Ishikawa (cell line): Measurements from ENCODE around the gene UTP14A.

Experiments
- CEBPB ChIP-seq: IDR thresholded peaks from 2 replicates; pipeline ENCODE4 v1.6.1; 2012
- CREB1 ChIP-seq: IDR thresholded peaks from 2 replicates; pipeline ENCODE4 v1.6.1; 2012; ENCODE audit warnings: low read depth
- EGR1 ChIP-seq: IDR thresholded peaks from 2 replicates; pipeline ENCODE4 v1.6.1; 2012
- EP300 ChIP-seq: IDR thresholded peaks from 2 replicates; pipeline ENCODE4 v1.6.1; 2012; ENCODE audit warnings: borderline replicate concordance
- FOXM1 ChIP-seq: IDR thresholded peaks from 2 replicates; pipeline ENCODE4 v1.6.1; 2012; ENCODE audit warnings: low read depth, borderline replicate concordance
- MAX ChIP-seq: IDR thresholded peaks from 2 replicates; pipeline ENCODE4 v1.6.1; 2012
- NFIC ChIP-seq: IDR thresholded peaks from 2 replicates; pipeline ENCODE4 v1.6.1; 2012
- RAD21 ChIP-seq: IDR thresholded peaks from 2 replicates; pipeline ENCODE4 v1.6.1; 2012; ENCODE audit warnings: low read depth
- REST ChIP-seq: IDR thresholded peaks from 2 replicates; pipeline ENCODE4 v1.6.1; 2012; ENCODE audit warnings: low read depth, mild to moderate bottlenecking
- TAF1 ChIP-seq: IDR thresholded peaks from 2 replicates; pipeline ENCODE4 v1.6.1; 2012; ENCODE audit warnings: low read depth, mild to moderate bottlenecking
- TCF12 ChIP-seq: IDR thresholded peaks from 2 replicates; pipeline ENCODE4 v1.6.1; 2012; ENCODE audit warnings: low read depth
- TEAD4 ChIP-seq: IDR thresholded peaks from 2 replicates; pipeline ENCODE4 v1.6.1; 2012
- USF1 ChIP-seq: IDR thresholded peaks from 2 replicates; pipeline ENCODE4 v1.6.1; 2012
- YY1 ChIP-seq: IDR thresholded peaks from 2 replicates; pipeline ENCODE4 v1.6.1; 2012; ENCODE audit warnings: low read depth
- ZBTB7A ChIP-seq: IDR thresholded peaks from 2 replicates; pipeline ENCODE4 v1.6.1; 2012; ENCODE audit warnings: low read depth

UTP14A gene

GRCh38 chrX:129957241-129958082 is 51.5 kb downstream of the UTP14A start:
- TF ChIP-seq MAX (peak; percentile 96), REST (no peak), USF1 (no peak), TAF1 (0 out of 2 replicates have a peak, but pooled peaks have one; percentile 43), FOXM1 (no peak), ZBTB7A (peak; percentile 19)

- TF ChIP-seq YY1 (no peak), NFIC (no peak), CEBPB (no peak), TCF12 (no peak)
Observed at GRCh38 chrX:129958083-129958465, 52.1 kb downstream of the UTP14A start.

- TF ChIP-seq YY1 (no peak), CREB1 (no peak), TCF12 (no peak), CEBPB (no peak), TEAD4 (no peak), ZBTB7A (no peak)
Observed at GRCh38 chrX:129958814-129959492, 53.0 kb downstream of the UTP14A start.

- no peak for TF ChIP-seq EGR1
- TF ChIP-seq MAX = no peak
- no peak for TF ChIP-seq CEBPB
- no peak for TF ChIP-seq TAF1
- TF ChIP-seq REST = no peak
- TF ChIP-seq CREB1 = no peak
- TF ChIP-seq RAD21 = no peak
- TF ChIP-seq USF1 = no peak
- no peak for TF ChIP-seq YY1
- TF ChIP-seq TEAD4 = no peak
- TF ChIP-seq TCF12 = no peak
- no peak for TF ChIP-seq FOXM1
- no peak for TF ChIP-seq EP300
- TF ChIP-seq ZBTB7A = no peak
- TF ChIP-seq NFIC = no peak
Observed at GRCh38 chrX:129959493-129959832, 53.5 kb downstream of the UTP14A start.

GRCh38 chrX:129961180-129962083 is 55.5 kb downstream of the UTP14A start:
- TF ChIP-seq EGR1 (no peak), RAD21 (0 out of 2 replicates have a peak, but pooled peaks have one; percentile 7), CREB1 (no peak), MAX (peak; percentile 39; the same call in 1 of the 2 replicates), YY1 (0 out of 2 replicates have a peak, but pooled peaks have one; percentile 23), TCF12 (peak; percentile 47), USF1 (no peak), REST (no peak), EP300 (no peak), FOXM1 (no peak), TAF1 (0 out of 2 replicates have a peak, but pooled peaks have one; percentile 42), TEAD4 (no peak), CEBPB (no peak), NFIC (0 out of 2 replicates have a peak, but pooled peaks have one; percentile 8), ZBTB7A (peak; percentile 91)
